HEK293 (cell line): ENCODE data around the gene ABCC11.

ENCODE experiments used
- CTCF ChIA-PET: fragments of 350-600 bp; formaldehyde crosslinking; extraction: SDS; loops from one replicate; lab custom pipeline; 2021; ENCODE audit warnings: antibody characterized with exemption; lab: Yijun Ruan, JAX
- POLR2A ChIA-PET: fragments of 300-600 bp; formaldehyde crosslinking; extraction: SDS; loops from one replicate; lab custom pipeline; 2020; ENCODE audit warnings: antibody characterized with exemption, inconsistent platforms; lab: Yijun Ruan, JAX
- H3K27ac ChIP-seq: fragments of 200-500 bp; sonication (Bioruptor generic); 2 replicates; pipeline ENCODE4 v1.5.1; 2014; ENCODE audit warnings: low read depth, low read length, control low read depth, inconsistent platforms; ENCODE audit errors: extremely low read depth
- H3K36me3 ChIP-seq, 2 experiments: fragments of 200-500 bp in 1 of 2; sonication (Bioruptor generic) in 1 of 2; 1 replicate in 1 of 2; 2 replicates in 1 of 2; pipeline ENCODE4 v1.5.1; 2014 to 2017; ENCODE audit warnings: inconsistent platforms in 2 of 2, low read length in 2 of 2; ENCODE audit not compliant: control insufficient read depth in 2 of 2, insufficient read depth in 1 of 2
- H3K4me1 ChIP-seq: fragments of 200-500 bp; sonication (Bioruptor generic); 2 replicates; pipeline ENCODE4 v1.5.1; 2014; ENCODE audit warnings: mild to moderate bottlenecking, low read length, inconsistent platforms; ENCODE audit not compliant: control insufficient read depth, insufficient read depth
- H3K4me3 ChIP-seq: 2 replicates; pipeline ENCODE4 v1.5.1; 2011; ENCODE audit warnings: low read depth, mild to moderate bottlenecking, control low read depth, low read length, moderate library complexity
- H3K9me3 ChIP-seq: fragments of 200-500 bp; sonication (Bioruptor generic); 2 replicates; pipeline ENCODE4 v1.5.1; 2014; ENCODE audit warnings: low read depth, low read length, inconsistent platforms; ENCODE audit not compliant: control insufficient read depth, insufficient read depth
- EGR2 ChIP-seq: fragments of 450-650 bp; formaldehyde crosslinking; IDR thresholded peaks from 2 replicates; pipeline ENCODE4 v1.5.1; 2016; ENCODE audit warnings: low read depth, missing biosample characterization, missing genetic modification characterization
- SP7 ChIP-seq: fragments of 450-650 bp; formaldehyde crosslinking; IDR thresholded peaks from 2 replicates; pipeline ENCODE4 v1.5.1; 2016; ENCODE audit warnings: missing biosample characterization, missing genetic modification characterization
- TRIM28 ChIP-seq: IDR thresholded peaks from 2 replicates; pipeline ENCODE4 v1.6.1; 2011; ENCODE audit warnings: low read length, control low read depth, borderline replicate concordance
- TSHZ1 ChIP-seq: fragments of 450-650 bp; formaldehyde crosslinking; IDR thresholded peaks from 2 replicates; pipeline ENCODE4 v1.5.1; 2016; ENCODE audit warnings: missing biosample characterization, missing genetic modification characterization, borderline replicate concordance
- WT1 ChIP-seq: fragments of 450-650 bp; formaldehyde crosslinking; IDR thresholded peaks from 2 replicates; pipeline ENCODE4 v1.5.1; 2016; ENCODE audit warnings: missing biosample characterization, missing genetic modification characterization
- YY2 ChIP-seq: fragments of 450-650 bp; formaldehyde crosslinking; IDR thresholded peaks from 2 replicates; pipeline ENCODE4 v1.5.1; 2016; ENCODE audit warnings: missing biosample characterization, missing genetic modification characterization
- ZBTB8A ChIP-seq: fragments of 450-650 bp; formaldehyde crosslinking; IDR thresholded peaks from 2 replicates; pipeline ENCODE4 v1.5.1; 2016; ENCODE audit warnings: missing biosample characterization, missing genetic modification characterization
- ZFHX2 ChIP-seq: fragments of 450-650 bp; formaldehyde crosslinking; conservative IDR thresholded peaks from 2 replicates; pipeline ENCODE4 v1.5.1; 2016; ENCODE audit warnings: missing biosample characterization, missing genetic modification characterization
- ZFP41 ChIP-seq: fragments of 450-650 bp; formaldehyde crosslinking; IDR thresholded peaks from 2 replicates; pipeline ENCODE4 v1.5.1; 2016; ENCODE audit warnings: missing biosample characterization, missing genetic modification characterization, borderline replicate concordance
- ZNF266 ChIP-seq: fragments of 450-650 bp; formaldehyde crosslinking; IDR thresholded peaks from 2 replicates; pipeline ENCODE4 v1.5.1; 2016; ENCODE audit warnings: missing biosample characterization, missing genetic modification characterization, low read depth
- ZNF280D ChIP-seq: fragments of 450-650 bp; formaldehyde crosslinking; IDR thresholded peaks from 2 replicates; pipeline ENCODE4 v1.5.1; 2016; ENCODE audit warnings: missing biosample characterization, missing genetic modification characterization
- ZNF341 ChIP-seq: fragments of 450-650 bp; formaldehyde crosslinking; IDR thresholded peaks from 2 replicates; pipeline ENCODE4; 2016; ENCODE audit warnings: low read depth, missing biosample characterization, missing genetic modification characterization
- ZNF530 ChIP-seq: fragments of 450-650 bp; formaldehyde crosslinking; IDR thresholded peaks from 2 replicates; pipeline ENCODE4 v1.5.1; 2016; ENCODE audit warnings: low read depth, missing biosample characterization, missing genetic modification characterization
- ZNF585B ChIP-seq: fragments of 450-650 bp; formaldehyde crosslinking; IDR thresholded peaks from 2 replicates; pipeline ENCODE4 v1.5.1; 2016; ENCODE audit warnings: missing biosample characterization, missing genetic modification characterization
- ZNF660 ChIP-seq: fragments of 450-650 bp; IDR thresholded peaks from 2 replicates; pipeline ENCODE4 v1.5.1; 2018; ENCODE audit warnings: missing biosample characterization, mild to moderate bottlenecking, missing genetic modification characterization
- ZNF692 ChIP-seq: fragments of 450-650 bp; formaldehyde crosslinking; IDR thresholded peaks from 2 replicates; pipeline ENCODE4 v1.5.1; 2016; ENCODE audit warnings: missing biosample characterization, missing genetic modification characterization
- ZNF704 ChIP-seq: fragments of 450-650 bp; formaldehyde crosslinking; IDR thresholded peaks from 2 replicates; pipeline ENCODE4 v1.5.1; 2016; ENCODE audit warnings: missing biosample characterization, missing genetic modification characterization
- ZNF792 ChIP-seq: fragments of 450-650 bp; formaldehyde crosslinking; IDR thresholded peaks from 2 replicates; pipeline ENCODE4 v1.5.1; 2016; ENCODE audit warnings: missing biosample characterization, missing genetic modification characterization
- ZSCAN23 ChIP-seq: fragments of 450-650 bp; formaldehyde crosslinking; IDR thresholded peaks from 2 replicates; pipeline ENCODE4 v1.5.1; 2016; ENCODE audit warnings: missing biosample characterization, missing genetic modification characterization
- ZSCAN5A ChIP-seq: fragments of 450-650 bp; formaldehyde crosslinking; IDR thresholded peaks from 2 replicates; pipeline ENCODE4 v1.5.1; 2016; ENCODE audit warnings: missing biosample characterization, missing genetic modification characterization

The ABCC11 gene

GRCh38 chr16:48125888-48126287 lies 121.5 kb downstream of the ABCC11 start:
- no peaks in the 10 kb centered on the region for H3K9me3 ChIP-seq
- H3K27ac ChIP-seq = no peak overlapping the region
- H3K4me1 ChIP-seq = peaks cover 3% of the 10 kb centered on the region; the same call in 1 of the 2 replicates
- TF ChIP-seq ZNF341 (tag by site-specific recombination) (no peak), ZNF792 (tag by site-specific recombination) (no peak), ZFP41 (no peak), TSHZ1 (no peak)
- no peak overlapping the region for H3K4me3 ChIP-seq
- ChIA-PET POLR2A (no interaction called here), CTCF (interaction anchor here (0.7 to 1.5 kb wide), 2 partner anchors 39 to 253 kb away, joined by 3 read pairs; no protein-coding TSS in a partner anchor)
- H3K36me3 ChIP-seq = no peaks in the 10 kb centered on the region

GRCh38 chr16:48124266-48124665 lies 123.1 kb downstream of the ABCC11 start:
- POLR2A ChIA-PET = no interaction called here
- H3K4me3 ChIP-seq = no peak overlapping the region
- H3K4me1 ChIP-seq = peaks cover 3% of the 10 kb centered on the region; the same call in 1 of the 2 replicates
- H3K27ac ChIP-seq = no peak overlapping the region
- TF ChIP-seq ZSCAN23 (tag by site-specific recombination) (no peak), ZSCAN5A (tag by site-specific recombination) (no peak), ZNF585B (tag by site-specific recombination) (no peak), ZBTB8A (no peak), ZNF704 (tag by site-specific recombination) (no peak)
- CTCF ChIA-PET = interaction anchor here (0.6 to 1.5 kb wide), 4 partner anchors 11 to 983 kb away, joined by 3 to 4 read pairs (median 4); no protein-coding TSS in a partner anchor
- no peaks in the 10 kb centered on the region for H3K9me3 ChIP-seq
- H3K36me3 ChIP-seq = no peaks in the 10 kb centered on the region

GRCh38 chr16:48123104-48123788 lies 124.1 kb downstream of the ABCC11 start:
- ChIA-PET CTCF (interaction anchor here (0.6 to 1.5 kb wide), 5 partner anchors 10 to 982 kb away, joined by 3 to 5 read pairs (median 4); no protein-coding TSS in a partner anchor), POLR2A (no interaction called here)
- H3K4me3 ChIP-seq = no peak overlapping the region
- H3K4me1 ChIP-seq = peaks cover 3% of the 10 kb centered on the region; the same call in 1 of the 2 replicates
- H3K36me3 ChIP-seq = no peaks in the 10 kb centered on the region
- no peaks in the 10 kb centered on the region for H3K9me3 ChIP-seq
- no peak overlapping the region for H3K27ac ChIP-seq
- TF ChIP-seq ZNF266 (tag by site-specific recombination) (no peak), YY2 (peak; percentile 14; the same call in 1 of the 2 replicates), WT1 (no peak), EGR2 (tag by site-specific recombination) (peak; percentile 86), TRIM28 (no peak), ZNF660 (tag by site-specific recombination) (0 out of 2 replicates have a peak, but pooled peaks have one; percentile 82), SP7 (peak; percentile 49; the same call in 1 of the 2 replicates), ZNF585B (tag by site-specific recombination) (no peak), ZNF280D (no peak), ZNF692 (tag by site-specific recombination) (peak; percentile 53; the same call in 1 of the 2 replicates), ZNF530 (no peak), ZFHX2 (tag by site-specific recombination) (peak; percentile 84)
